Epithelial cell of prostate (primary cell): ENCODE results near the gene ADSL.
A peak's percentile ranks its signal among the peaks of the same experiment; 100 is the strongest.
"Not testable (repeated sequence)": the region's sequence is repeated elsewhere in the genome, so short reads cannot be mapped to it uniquely, and the experiment has no call there.

Source experiments
- DNase-seq: peaks from one replicate; pipeline ENCODE4 v3.0.0-alpha.2; 2011; ENCODE audit warnings: low read depth, low spot score
- H3K27ac ChIP-seq: fragments of 450-650 bp; 2 replicates; pipeline ENCODE4 v1.5.1; 2017; ENCODE audit warnings: mild to moderate bottlenecking

ADSL gene

GRCh38 chr22:40346185-40347118 lies at the start of gene ADSL:
ADSL (plus strand) TSS chr22:40346500; CDS start chr22:40346559, 59 bp downstream.
- peak within 1 kb of the TSS; percentile 89 for H3K27ac ChIP-seq
- no peak for DNase-seq

- H3K27ac ChIP-seq, result no peak overlapping the region
- no peak for DNase-seq
Measured at GRCh38 chr22:40300316-40300715, 46.0 kb upstream of the ADSL start.

- no peak for DNase-seq
Measured at GRCh38 chr22:40300884-40301672, 45.2 kb upstream of the ADSL start.

GRCh38 chr22:40302149-40302548 lies 44.2 kb upstream of the ADSL start:
- no peak for DNase-seq
- H3K27ac ChIP-seq, result no peak overlapping the region

More at GRCh38 chr22:40300884-40301672, 45.2 kb upstream of the ADSL start:
- no peak overlapping the region for H3K27ac ChIP-seq

- DNase-seq, result no peak
- H3K27ac ChIP-seq, result no peak overlapping the region
Measured at GRCh38 chr22:40305625-40306024, 40.7 kb upstream of the ADSL start.

GRCh38 chr22:40308999-40309573 lies 37.2 kb upstream of the ADSL start:
- H3K27ac ChIP-seq, result no peak overlapping the region
- no peak for DNase-seq

GRCh38 chr22:40309631-40310030 lies 36.7 kb upstream of the ADSL start:
- no peak overlapping the region for H3K27ac ChIP-seq
- no peak for DNase-seq

GRCh38 chr22:40310081-40310767 lies 36.1 kb upstream of the ADSL start:
- H3K27ac ChIP-seq, result no peak overlapping the region
- DNase-seq, result no peak

GRCh38 chr22:40310768-40311120 lies 35.6 kb upstream of the ADSL start:
- DNase-seq, result no peak
- H3K27ac ChIP-seq, result no peak overlapping the region

- not testable (repeated sequence) for DNase-seq, H3K27ac ChIP-seq
Measured at GRCh38 chr22:40311646-40312045, 34.7 kb upstream of the ADSL start.

GRCh38 chr22:40312050-40312449 lies 34.2 kb upstream of the ADSL start:
- DNase-seq, result no peak
- no peak overlapping the region for H3K27ac ChIP-seq

GRCh38 chr22:40313007-40313406 lies 33.3 kb upstream of the ADSL start:
- no peak overlapping the region for H3K27ac ChIP-seq

GRCh38 chr22:40314041-40314440 lies 32.3 kb upstream of the ADSL start:
- H3K27ac ChIP-seq, result no peak overlapping the region
- no peak for DNase-seq

More at GRCh38 chr22:40313007-40313406, 33.3 kb upstream of the ADSL start:
- no peak for DNase-seq

- DNase-seq, result no peak
- H3K27ac ChIP-seq, result no peak overlapping the region
Measured at GRCh38 chr22:40320687-40321086, 25.6 kb upstream of the ADSL start.

- DNase-seq, result no peak
- H3K27ac ChIP-seq, result no peak overlapping the region
Measured at GRCh38 chr22:40322021-40322420, 24.3 kb upstream of the ADSL start.

GRCh38 chr22:40322818-40323447 lies 23.4 kb upstream of the ADSL start:
- no peak overlapping the region for H3K27ac ChIP-seq
- DNase-seq, result no peak

GRCh38 chr22:40323681-40324171 lies 22.6 kb upstream of the ADSL start:
- no peak for DNase-seq
- no peak overlapping the region for H3K27ac ChIP-seq

GRCh38 chr22:40324468-40325305 lies 21.6 kb upstream of the ADSL start:
- no peak for DNase-seq
- no peak overlapping the region for H3K27ac ChIP-seq

- DNase-seq, result no peak
- H3K27ac ChIP-seq, result no peak overlapping the region
Measured at GRCh38 chr22:40325315-40325714, 21.0 kb upstream of the ADSL start.
